Loucy (cell line): ENCODE data around the gene CADM4.

Experiments
- EZH2phosphoT487 ChIP-seq: fragments of 200-600 bp; IDR thresholded peaks from 2 replicates; pipeline ENCODE4 v1.6.1; 2018; ENCODE audit warnings: antibody characterized with exemption, mild to moderate bottlenecking, moderate library complexity, borderline replicate concordance
- TF ChIP-seq, protein P1 (sequence below): fragments of 200-600 bp; sonication (generic); conservative IDR thresholded peaks from 2 replicates; pipeline ENCODE4 v1.5.1; 2014; ENCODE audit warnings: mild to moderate bottlenecking, antibody characterized with exemption, low read length

DNA sequence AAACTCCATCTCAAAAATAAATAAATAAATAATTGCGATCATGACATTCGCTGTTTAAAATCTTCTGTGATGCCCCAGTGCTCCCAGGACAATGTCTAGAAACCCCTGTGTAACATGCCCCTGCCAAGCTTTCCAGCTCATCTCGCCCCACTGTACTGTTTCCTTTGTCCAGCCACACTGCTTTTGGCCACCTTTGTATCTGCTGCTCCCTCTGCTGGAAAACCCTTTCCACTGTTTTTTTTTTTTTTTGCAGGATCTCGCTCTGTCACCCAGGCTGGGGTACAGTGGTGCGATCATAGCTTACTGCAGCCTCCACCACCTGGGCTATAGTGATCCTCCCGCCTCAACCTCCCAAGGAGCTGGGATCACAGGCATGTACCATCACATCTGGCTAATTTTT is 22.8 kb upstream of the CADM4 start:
- TF ChIP-seq, protein P1, sequence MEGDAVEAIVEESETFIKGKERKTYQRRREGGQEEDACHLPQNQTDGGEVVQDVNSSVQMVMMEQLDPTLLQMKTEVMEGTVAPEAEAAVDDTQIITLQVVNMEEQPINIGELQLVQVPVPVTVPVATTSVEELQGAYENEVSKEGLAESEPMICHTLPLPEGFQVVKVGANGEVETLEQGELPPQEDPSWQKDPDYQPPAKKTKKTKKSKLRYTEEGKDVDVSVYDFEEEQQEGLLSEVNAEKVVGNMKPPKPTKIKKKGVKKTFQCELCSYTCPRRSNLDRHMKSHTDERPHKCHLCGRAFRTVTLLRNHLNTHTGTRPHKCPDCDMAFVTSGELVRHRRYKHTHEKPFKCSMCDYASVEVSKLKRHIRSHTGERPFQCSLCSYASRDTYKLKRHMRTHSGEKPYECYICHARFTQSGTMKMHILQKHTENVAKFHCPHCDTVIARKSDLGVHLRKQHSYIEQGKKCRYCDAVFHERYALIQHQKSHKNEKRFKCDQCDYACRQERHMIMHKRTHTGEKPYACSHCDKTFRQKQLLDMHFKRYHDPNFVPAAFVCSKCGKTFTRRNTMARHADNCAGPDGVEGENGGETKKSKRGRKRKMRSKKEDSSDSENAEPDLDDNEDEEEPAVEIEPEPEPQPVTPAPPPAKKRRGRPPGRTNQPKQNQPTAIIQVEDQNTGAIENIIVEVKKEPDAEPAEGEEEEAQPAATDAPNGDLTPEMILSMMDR = peak; percentile 42
- TF ChIP-seq EZH2phosphoT487 = no peak
